Measurements from ENCODE around the gene UTS2R. TPM values are rescaled to one million over a fixed set of nuclear protein-coding genes. Genes with fewer than 3 reads are reported as not detected.

The UTS2R gene
- total RNA-seq, 1 donor from 2014 or later = 7.2 TPM

DNA sequence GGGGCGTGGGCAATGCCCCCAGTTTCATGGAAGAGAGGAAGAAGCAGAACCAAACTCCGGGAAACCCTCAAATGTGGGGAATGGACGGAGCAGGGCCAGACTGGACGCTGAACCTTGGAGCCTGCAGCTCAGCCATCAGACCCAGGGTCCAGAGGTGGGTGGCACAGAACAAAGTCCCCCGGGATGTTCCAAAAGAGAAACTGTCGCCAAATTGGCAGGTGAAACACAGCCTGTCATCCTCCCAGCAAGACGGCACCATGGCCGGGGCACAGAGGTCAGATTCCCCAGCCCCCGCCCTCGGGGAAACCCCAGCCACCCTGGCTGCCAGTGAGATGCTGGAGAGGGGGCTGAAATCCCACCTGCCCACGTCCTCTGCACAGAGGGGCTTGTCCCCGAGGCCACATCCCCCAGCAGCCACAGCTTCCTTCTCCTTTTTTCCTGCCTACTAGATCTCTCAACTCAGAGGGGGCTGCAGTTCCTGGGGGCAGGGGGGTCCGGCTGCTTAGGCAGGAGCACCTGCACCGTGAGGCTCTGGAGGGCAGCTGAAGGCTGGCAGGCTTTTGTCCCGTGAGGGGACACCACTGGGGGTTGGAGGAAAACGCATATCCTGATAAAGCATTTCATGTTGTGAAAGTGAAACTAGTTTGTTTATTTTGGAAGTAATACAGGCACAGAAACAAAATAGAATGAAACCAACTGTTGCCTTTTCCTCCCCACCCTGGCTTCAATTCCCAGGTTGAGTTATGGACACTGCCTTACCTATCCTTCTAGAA lies 36.8 kb upstream of the UTS2R start:
- H3K4me1 Mint-ChIP-seq (ENCODE audit: low read depth, unreplicated experiment) = peaks cover 8% of the 10 kb centered on the region
- H3K27me3 Mint-ChIP-seq (ENCODE audit: unreplicated experiment) = peaks cover 15% of the 10 kb centered on the region
- H3K4me3 Mint-ChIP-seq (ENCODE audit: unreplicated experiment) = no peak overlapping the region
- peaks cover 8% of the 10 kb centered on the region for H3K9me3 Mint-ChIP-seq (ENCODE audit: unreplicated experiment)
- H3K27ac Mint-ChIP-seq (ENCODE audit: unreplicated experiment) = no peak overlapping the region
- TF ChIP-seq, protein P1, sequence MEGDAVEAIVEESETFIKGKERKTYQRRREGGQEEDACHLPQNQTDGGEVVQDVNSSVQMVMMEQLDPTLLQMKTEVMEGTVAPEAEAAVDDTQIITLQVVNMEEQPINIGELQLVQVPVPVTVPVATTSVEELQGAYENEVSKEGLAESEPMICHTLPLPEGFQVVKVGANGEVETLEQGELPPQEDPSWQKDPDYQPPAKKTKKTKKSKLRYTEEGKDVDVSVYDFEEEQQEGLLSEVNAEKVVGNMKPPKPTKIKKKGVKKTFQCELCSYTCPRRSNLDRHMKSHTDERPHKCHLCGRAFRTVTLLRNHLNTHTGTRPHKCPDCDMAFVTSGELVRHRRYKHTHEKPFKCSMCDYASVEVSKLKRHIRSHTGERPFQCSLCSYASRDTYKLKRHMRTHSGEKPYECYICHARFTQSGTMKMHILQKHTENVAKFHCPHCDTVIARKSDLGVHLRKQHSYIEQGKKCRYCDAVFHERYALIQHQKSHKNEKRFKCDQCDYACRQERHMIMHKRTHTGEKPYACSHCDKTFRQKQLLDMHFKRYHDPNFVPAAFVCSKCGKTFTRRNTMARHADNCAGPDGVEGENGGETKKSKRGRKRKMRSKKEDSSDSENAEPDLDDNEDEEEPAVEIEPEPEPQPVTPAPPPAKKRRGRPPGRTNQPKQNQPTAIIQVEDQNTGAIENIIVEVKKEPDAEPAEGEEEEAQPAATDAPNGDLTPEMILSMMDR (IDR thresholded peaks at IDR 0.05; ENCODE audit: partially characterized antibody, unreplicated experiment) = no peak
- no peaks in the 10 kb centered on the region for H3K36me3 Mint-ChIP-seq (ENCODE audit: unreplicated experiment)
- no peak for DNase-seq

GRCh38 chr17:82338858-82339633 lies 32.5 kb upstream of the UTS2R start:
- Mint-ChIP-seq H3K36me3 (ENCODE audit: unreplicated experiment) (no peaks in the 10 kb centered on the region), H3K4me3 (ENCODE audit: unreplicated experiment) (no peak overlapping the region), H3K9me3 (ENCODE audit: unreplicated experiment) (peaks cover 2% of the 10 kb centered on the region), H3K4me1 (ENCODE audit: low read depth, unreplicated experiment) (peaks cover 7% of the 10 kb centered on the region), H3K27me3 (ENCODE audit: unreplicated experiment) (peaks cover 13% of the 10 kb centered on the region), H3K27ac (ENCODE audit: unreplicated experiment) (no peak overlapping the region)
- no peak for DNase-seq
- TF ChIP-seq, protein P1 (IDR thresholded peaks at IDR 0.05; ENCODE audit: partially characterized antibody, unreplicated experiment) = no peak

DNA sequence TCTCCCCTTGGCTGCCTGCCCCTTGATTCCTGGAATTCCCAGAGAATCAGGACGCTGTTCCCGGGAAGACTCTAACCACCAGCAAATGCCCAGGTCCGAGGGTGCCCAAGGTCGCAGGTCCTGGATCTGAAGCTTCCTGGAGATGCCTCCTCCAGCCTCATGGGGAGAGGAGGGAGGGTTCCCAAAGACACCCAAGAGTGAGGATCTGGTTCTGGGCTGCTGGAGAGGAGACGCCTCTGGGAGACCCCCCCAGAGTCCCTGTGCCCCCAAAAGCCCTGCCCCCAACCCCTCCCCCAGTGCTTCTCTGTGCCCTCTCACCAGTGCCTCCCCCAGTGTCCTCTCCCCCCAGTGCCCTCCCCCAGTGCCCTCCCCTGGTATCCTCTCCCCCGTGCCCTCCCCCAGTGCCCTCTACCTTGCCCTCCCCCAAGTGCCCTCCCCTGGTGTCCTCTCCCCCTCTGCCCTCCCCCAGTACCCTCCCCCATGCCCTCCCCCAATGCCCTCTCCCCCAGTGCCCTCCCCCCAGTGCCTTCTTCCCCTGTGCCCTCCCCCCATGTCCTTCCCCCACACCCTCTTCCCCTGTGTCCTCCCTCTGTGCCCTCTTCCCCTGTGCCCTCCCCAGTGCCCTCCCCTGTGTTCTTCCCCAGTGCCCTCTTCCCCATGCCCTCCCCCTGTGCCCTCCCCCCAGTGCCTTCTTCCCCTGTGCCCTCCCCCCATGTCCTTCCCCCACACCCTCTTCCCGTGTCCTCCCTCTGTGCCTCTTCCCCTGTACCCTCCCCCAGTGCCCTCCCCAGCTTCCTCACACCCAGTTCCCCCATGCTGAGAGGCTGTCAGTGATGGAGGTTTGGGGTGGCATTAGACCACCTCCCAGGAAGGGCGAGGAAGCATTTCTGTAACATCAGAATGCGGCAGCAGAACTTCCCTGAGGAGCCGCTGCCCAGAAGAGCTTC lies 31.7 kb upstream of the UTS2R start:
- H3K27me3 Mint-ChIP-seq (ENCODE audit: unreplicated experiment) = peaks cover 13% of the 10 kb centered on the region
- peaks cover 1% of the 10 kb centered on the region for H3K9me3 Mint-ChIP-seq (ENCODE audit: unreplicated experiment)
- no peak overlapping the region for H3K27ac Mint-ChIP-seq (ENCODE audit: unreplicated experiment)
- H3K4me1 Mint-ChIP-seq (ENCODE audit: low read depth, unreplicated experiment) = peaks cover 6% of the 10 kb centered on the region
- TF ChIP-seq, protein P1 (IDR thresholded peaks at IDR 0.05; ENCODE audit: partially characterized antibody, unreplicated experiment) = no peak
- DNase-seq = no peak
- no peaks in the 10 kb centered on the region for H3K36me3 Mint-ChIP-seq (ENCODE audit: unreplicated experiment)
- no peak overlapping the region for H3K4me3 Mint-ChIP-seq (ENCODE audit: unreplicated experiment)

GRCh38 chr17:82342361-82343079 lies 29.0 kb upstream of the UTS2R start:
- Mint-ChIP-seq H3K27me3 (ENCODE audit: unreplicated experiment) (peaks cover 10% of the 10 kb centered on the region), H3K9me3 (ENCODE audit: unreplicated experiment) (no peaks in the 10 kb centered on the region), H3K36me3 (ENCODE audit: unreplicated experiment) (no peaks in the 10 kb centered on the region), H3K4me1 (ENCODE audit: low read depth, unreplicated experiment) (peaks cover 4% of the 10 kb centered on the region), H3K4me3 (ENCODE audit: unreplicated experiment) (no peak overlapping the region), H3K27ac (ENCODE audit: unreplicated experiment) (no peak overlapping the region)
- TF ChIP-seq, protein P1 (IDR thresholded peaks at IDR 0.05; ENCODE audit: partially characterized antibody, unreplicated experiment) = no peak
- no peak for DNase-seq

Data from glutamatergic neuron (in vitro differentiated cells).